ENCODE results near the gene TPSD1. TPM values are rescaled to one million over a fixed set of nuclear protein-coding genes. Genes with fewer than 3 reads are reported as not detected.
"Not testable (repeated sequence)": the region's sequence is repeated elsewhere in the genome, so short reads cannot be mapped to it uniquely, and the experiment has no call there.

Gene TPSD1
- total and polyA plus RNA-seq, 5 donors: 0.16 to 0.85 (median 0.26) TPM; not detected in 2

- ATAC-seq; H3K27me3 ChIP-seq (ENCODE audit: control insufficient read depth, insufficient read depth); intact Hi-C loops (cut with DNase I); H3K4me3 ChIP-seq (ENCODE audit: low read length); H3K27ac ChIP-seq (ENCODE audit: low read length); H3K4me1 ChIP-seq (ENCODE audit: control insufficient read depth, insufficient read depth, low read length); DNase-seq; H3K9me3 ChIP-seq (ENCODE audit: control insufficient read depth, low read length): not testable (repeated sequence)
- 62% methylated on average over 32 of the region's 32 CpGs for WGBS
Measured at GRCh38 chr16:1243907-1244850, 11.7 kb upstream of the TPSD1 start.

- no peaks in the 10 kb centered on the region for H3K9me3 ChIP-seq (ENCODE audit: control insufficient read depth, low read length)
- intact Hi-C loops (cut with DNase I): no loop called here
- H3K4me3 ChIP-seq (ENCODE audit: low read length): no peak overlapping the region
- WGBS: 68% methylated on average over 12 of the region's 12 CpGs
- ATAC-seq (no peak), DNase-seq (no peak)
- no peak overlapping the region for H3K27ac ChIP-seq (ENCODE audit: low read length)
- H3K27me3 ChIP-seq (ENCODE audit: control insufficient read depth, insufficient read depth): no peaks in the 10 kb centered on the region
- no peaks in the 10 kb centered on the region for H3K4me1 ChIP-seq (ENCODE audit: control insufficient read depth, insufficient read depth, low read length)
Measured at GRCh38 chr16:1244881-1245280, 11.0 kb upstream of the TPSD1 start.

GRCh38 chr16:1245452-1246020, 10.3 kb upstream of the TPSD1 start:
- Histone ChIP-seq H3K27ac (ENCODE audit: low read length) (no peak overlapping the region), H3K4me1 (ENCODE audit: control insufficient read depth, insufficient read depth, low read length) (no peaks in the 10 kb centered on the region), H3K9me3 (ENCODE audit: control insufficient read depth, low read length) (no peaks in the 10 kb centered on the region), H3K27me3 (ENCODE audit: control insufficient read depth, insufficient read depth) (no peaks in the 10 kb centered on the region), H3K4me3 (ENCODE audit: low read length) (no peak overlapping the region)
- ATAC-seq: no peak
- intact Hi-C loops (cut with DNase I): no loop called here
- WGBS: 49% methylated on average over 22 of the region's 22 CpGs
- DNase-seq: peak in 1 of 3 donors; percentile 33

GRCh38 chr16:1247903-1248537, 7.8 kb upstream of the TPSD1 start:
- ATAC-seq; H3K27ac ChIP-seq (ENCODE audit: low read length); H3K9me3 ChIP-seq (ENCODE audit: control insufficient read depth, low read length); H3K4me3 ChIP-seq (ENCODE audit: low read length); H3K27me3 ChIP-seq (ENCODE audit: control insufficient read depth, insufficient read depth); H3K4me1 ChIP-seq (ENCODE audit: control insufficient read depth, insufficient read depth, low read length); intact Hi-C loops (cut with DNase I); DNase-seq: not testable (repeated sequence)
- WGBS: 88% methylated on average over 14 of the region's 14 CpGs

GRCh38 chr16:1249031-1249755, 6.7 kb upstream of the TPSD1 start:
- H3K9me3 ChIP-seq (ENCODE audit: control insufficient read depth, low read length); H3K27me3 ChIP-seq (ENCODE audit: control insufficient read depth, insufficient read depth); DNase-seq; H3K4me3 ChIP-seq (ENCODE audit: low read length); H3K4me1 ChIP-seq (ENCODE audit: control insufficient read depth, insufficient read depth, low read length); intact Hi-C loops (cut with DNase I); H3K27ac ChIP-seq (ENCODE audit: low read length): not testable (repeated sequence)
- WGBS: 84% methylated on average over 9 of the region's 43 CpGs
- ATAC-seq: peak; percentile 54 to 56

GRCh38 chr16:1253701-1254364, 2.0 kb upstream of the TPSD1 start:
- H3K27ac ChIP-seq (ENCODE audit: low read length); H3K27me3 ChIP-seq (ENCODE audit: control insufficient read depth, insufficient read depth); H3K4me1 ChIP-seq (ENCODE audit: control insufficient read depth, insufficient read depth, low read length); H3K9me3 ChIP-seq (ENCODE audit: control insufficient read depth, low read length); intact Hi-C loops (cut with DNase I); H3K4me3 ChIP-seq (ENCODE audit: low read length); DNase-seq: not testable (repeated sequence)
- peak; percentile 17 to 22 for ATAC-seq
- no CpG with 5 or more reads among the region's 47 CpGs for WGBS

- H3K27ac ChIP-seq (ENCODE audit: low read length); H3K4me1 ChIP-seq (ENCODE audit: control insufficient read depth, insufficient read depth, low read length); H3K27me3 ChIP-seq (ENCODE audit: control insufficient read depth, insufficient read depth); intact Hi-C loops (cut with DNase I); H3K9me3 ChIP-seq (ENCODE audit: control insufficient read depth, low read length); DNase-seq; H3K4me3 ChIP-seq (ENCODE audit: low read length); ATAC-seq: not testable (repeated sequence)
- 92% methylated on average over 3 of the region's 3 CpGs for WGBS
Measured at GRCh38 chr16:1254821-1255220, 1.0 kb upstream of the TPSD1 start.

- H3K4me3 ChIP-seq (ENCODE audit: low read length); H3K9me3 ChIP-seq (ENCODE audit: control insufficient read depth, low read length); H3K4me1 ChIP-seq (ENCODE audit: control insufficient read depth, insufficient read depth, low read length); intact Hi-C loops (cut with DNase I); H3K27ac ChIP-seq (ENCODE audit: low read length); H3K27me3 ChIP-seq (ENCODE audit: control insufficient read depth, insufficient read depth): not testable (repeated sequence)
- WGBS: 81% methylated on average over 23 of the region's 23 CpGs
- peak in 1 of 2 donors; percentile 7 for ATAC-seq
- peak in 1 of 3 donors; percentile 52 for DNase-seq
Measured at GRCh38 chr16:1256296-1256873, 516 bp downstream of the TPSD1 start.

GRCh38 chr16:1256874-1257322, 1.0 kb downstream of the TPSD1 start:
- 79% methylated on average over 22 of the region's 22 CpGs for WGBS
- intact Hi-C loops (cut with DNase I): no loop called here
- peak in 1 of 3 donors; percentile 40 for DNase-seq
- no peak overlapping the region for H3K27ac ChIP-seq (ENCODE audit: low read length)
- H3K9me3 ChIP-seq (ENCODE audit: control insufficient read depth, low read length): no peaks in the 10 kb centered on the region
- H3K4me3 ChIP-seq (ENCODE audit: low read length): no peak overlapping the region
- no peaks in the 10 kb centered on the region for H3K4me1 ChIP-seq (ENCODE audit: control insufficient read depth, insufficient read depth, low read length)
- no peak for ATAC-seq
- H3K27me3 ChIP-seq (ENCODE audit: control insufficient read depth, insufficient read depth): no peaks in the 10 kb centered on the region

GRCh38 chr16:1257561-1258224, 1.8 kb downstream of the TPSD1 start:
- no peaks in the 10 kb centered on the region for H3K27me3 ChIP-seq (ENCODE audit: control insufficient read depth, insufficient read depth)
- H3K27ac ChIP-seq (ENCODE audit: low read length): no peak overlapping the region
- DNase-seq (no peak), ATAC-seq (no peak)
- H3K4me1 ChIP-seq (ENCODE audit: control insufficient read depth, insufficient read depth, low read length): no peaks in the 10 kb centered on the region
- intact Hi-C loops (cut with DNase I): no loop called here
- WGBS: 82% methylated on average over 34 of the region's 34 CpGs
- no peaks in the 10 kb centered on the region for H3K9me3 ChIP-seq (ENCODE audit: control insufficient read depth, low read length)
- no peak overlapping the region for H3K4me3 ChIP-seq (ENCODE audit: low read length)
